ENCODE measurements around the gene SCOC. TPM values are rescaled to one million over a fixed set of nuclear protein-coding genes. Genes with fewer than 3 reads are reported as not detected.

Gene SCOC
- total RNA-seq, 2 experiments from 2014 or later, result 20.9 to 22.2 TPM

- Mint-ChIP-seq H3K9me3 (no peaks in the 10 kb centered on the region), H3K4me3 (peak overlapping the region; percentile 70), H3K36me3 (ENCODE audit: low read depth) (no peaks in the 10 kb centered on the region), H3K27me3 (peaks cover 63% of the 10 kb centered on the region), H3K27ac (no peak overlapping the region), H3K4me1 (peaks cover 10% of the 10 kb centered on the region)
- ChIA-PET CTCF (no interaction called here), POLR2A (no interaction called here)
- no peak for DNase-seq
Observed at GRCh38 chr4:140427919-140428471, 54.5 kb downstream of the SCOC start.

Other genes starting within 250 kb of the SCOC start
- gene MAML3, start 219.5 kb upstream of the SCOC start, total RNA-seq, result 1 to 10 TPM; 2.0 to 2.2 TPM
- under 1 TPM in 1 of 2 experiments, not detected in 1; 0.21 TPM for gene CLGN, start 54.0 kb downstream of the SCOC start, total RNA-seq
- gene MGAT4D, start 124.6 kb downstream of the SCOC start, total RNA-seq, result not detected
- gene ELMOD2, start 150.5 kb downstream of the SCOC start, total RNA-seq, result 10 to 100 TPM; 16.8 to 17.4 TPM
- not detected for gene UCP1, start 195.3 kb downstream of the SCOC start, total RNA-seq